GM12891 (cell line): ENCODE results near the gene SRSF3.
"Not testable (repeated sequence)": the region's sequence is repeated elsewhere in the genome, so short reads cannot be mapped to it uniquely, and the experiment has no call there.

ENCODE experiments used
- PAX5 ChIP-seq: IDR thresholded peaks from 2 replicates; pipeline ENCODE4 v1.6.1; 2011; ENCODE audit warnings: low read length, moderate library complexity, mild to moderate bottlenecking; ENCODE audit not compliant: insufficient read depth, severe bottlenecking
- POLR2A ChIP-seq: IDR thresholded peaks from 2 replicates; pipeline ENCODE4 v1.6.1; 2011; ENCODE audit warnings: low read depth, low read length, control low read depth
- POLR2AphosphoS5 ChIP-seq: IDR thresholded peaks from 2 replicates; pipeline ENCODE4 v1.6.1; 2011; ENCODE audit warnings: low read depth, low read length, control low read depth
- POU2F2 ChIP-seq: IDR thresholded peaks from 2 replicates; pipeline ENCODE4 v1.6.1; 2011; ENCODE audit warnings: low read depth, mild to moderate bottlenecking, control low read depth, low read length, moderate library complexity
- TAF1 ChIP-seq: IDR thresholded peaks from 2 replicates; pipeline ENCODE4 v1.6.1; 2011; ENCODE audit warnings: low read depth, low read length, control low read depth

DNA sequence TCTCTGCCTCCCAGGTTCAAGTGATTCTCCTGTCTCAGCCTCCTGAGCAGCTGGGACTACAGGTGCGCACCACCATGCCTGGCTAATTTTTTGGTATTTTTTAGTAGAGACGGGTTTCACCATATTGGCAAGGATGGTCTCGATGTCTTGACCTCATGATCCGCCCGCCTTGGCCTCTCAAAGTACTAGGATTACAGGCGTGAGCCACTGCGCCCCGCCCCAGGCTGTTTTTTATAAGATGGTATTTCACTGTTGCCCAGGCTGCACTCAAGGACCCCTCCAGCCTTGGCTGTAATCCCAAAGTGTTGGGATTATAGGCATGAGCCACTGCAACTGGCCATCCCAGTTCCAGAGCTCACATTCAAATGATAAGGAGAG, 13.1 kb downstream of the SRSF3 start:
- not testable (repeated sequence) for TF ChIP-seq POLR2AphosphoS5, POLR2A, PAX5, TAF1, POU2F2
